GM19043 (cell line): ENCODE measurements around the gene PKLR.

Experiments used
- ATAC-seq: cut with Tn5 transposase; IDR thresholded peaks from one replicate; pipeline ENCODE4 v1.9.1; 2021; ENCODE audit warnings: low read depth; ENCODE audit not compliant: unreplicated experiment

The PKLR gene

DNA sequence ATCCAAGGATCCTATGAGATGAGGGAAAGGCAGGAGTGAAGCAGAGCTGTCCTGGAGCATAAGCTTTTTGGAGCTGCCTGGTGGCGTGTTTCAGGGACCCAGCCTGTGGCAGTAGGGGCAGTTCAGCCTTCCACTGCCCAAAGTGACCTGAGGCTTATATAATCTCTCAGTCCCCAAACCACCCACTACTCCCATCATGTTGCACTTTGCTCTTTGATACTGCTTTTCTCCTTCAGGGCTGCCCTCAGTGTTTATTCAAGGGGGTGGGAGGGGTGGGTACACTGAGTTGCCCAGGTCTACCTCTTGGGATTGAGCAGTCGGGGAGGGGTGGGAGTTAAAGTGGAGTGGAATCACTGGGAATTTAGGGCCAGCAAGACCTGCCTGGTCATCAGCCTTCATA lies 14.7 kb downstream of the PKLR start:
- ATAC-seq, result no peak

DNA sequence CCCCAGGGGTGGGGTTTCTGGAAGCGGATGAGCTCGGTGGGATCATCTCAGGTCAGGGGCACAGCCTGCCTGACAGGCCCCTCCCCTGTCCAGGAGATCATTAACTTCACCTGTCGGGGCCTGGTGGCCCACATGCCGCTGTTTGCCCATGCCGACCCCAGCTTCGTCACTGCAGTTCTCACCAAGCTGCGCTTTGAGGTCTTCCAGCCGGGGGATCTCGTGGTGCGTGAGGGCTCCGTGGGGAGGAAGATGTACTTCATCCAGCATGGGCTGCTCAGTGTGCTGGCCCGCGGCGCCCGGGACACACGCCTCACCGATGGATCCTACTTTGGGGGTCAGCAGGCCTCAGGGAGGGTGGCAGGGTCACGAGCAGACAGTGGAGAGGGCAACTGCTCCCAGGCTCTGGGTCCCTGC lies 15.6 kb downstream of the PKLR start:
- no peak for ATAC-seq

DNA sequence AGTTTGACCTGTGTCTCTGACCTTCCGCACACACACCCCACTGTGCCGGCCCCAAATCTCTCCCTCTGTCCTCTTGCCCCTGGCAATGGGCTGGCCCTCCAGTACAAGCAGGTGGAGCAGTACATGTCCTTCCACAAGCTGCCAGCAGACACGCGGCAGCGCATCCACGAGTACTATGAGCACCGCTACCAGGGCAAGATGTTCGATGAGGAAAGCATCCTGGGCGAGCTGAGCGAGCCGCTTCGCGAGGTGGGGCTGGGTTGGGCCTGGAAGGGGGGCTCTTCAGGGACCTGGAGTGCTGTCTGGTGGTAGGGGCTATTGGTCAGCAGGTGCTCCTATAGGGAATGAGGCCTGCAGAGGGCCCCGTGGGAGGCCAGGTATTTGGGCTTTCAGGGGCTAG lies 16.2 kb downstream of the PKLR start:
- no peak for ATAC-seq

DNA sequence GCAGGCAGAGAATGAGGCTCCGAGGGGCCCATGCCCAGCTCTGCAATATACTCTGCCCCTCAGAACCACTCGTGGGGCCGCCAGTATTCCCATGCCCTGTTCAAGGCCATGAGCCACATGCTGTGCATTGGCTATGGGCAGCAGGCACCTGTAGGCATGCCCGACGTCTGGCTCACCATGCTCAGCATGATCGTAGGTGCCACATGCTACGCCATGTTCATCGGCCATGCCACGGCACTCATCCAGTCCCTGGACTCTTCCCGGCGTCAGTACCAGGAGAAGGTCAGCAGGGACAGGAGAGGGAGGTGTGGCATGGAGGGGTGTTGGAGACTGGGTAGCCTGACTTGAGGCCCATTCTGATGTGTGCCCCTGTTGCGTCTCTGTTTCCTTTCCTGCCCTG lies 16.8 kb downstream of the PKLR start:
- no peak for ATAC-seq

DNA sequence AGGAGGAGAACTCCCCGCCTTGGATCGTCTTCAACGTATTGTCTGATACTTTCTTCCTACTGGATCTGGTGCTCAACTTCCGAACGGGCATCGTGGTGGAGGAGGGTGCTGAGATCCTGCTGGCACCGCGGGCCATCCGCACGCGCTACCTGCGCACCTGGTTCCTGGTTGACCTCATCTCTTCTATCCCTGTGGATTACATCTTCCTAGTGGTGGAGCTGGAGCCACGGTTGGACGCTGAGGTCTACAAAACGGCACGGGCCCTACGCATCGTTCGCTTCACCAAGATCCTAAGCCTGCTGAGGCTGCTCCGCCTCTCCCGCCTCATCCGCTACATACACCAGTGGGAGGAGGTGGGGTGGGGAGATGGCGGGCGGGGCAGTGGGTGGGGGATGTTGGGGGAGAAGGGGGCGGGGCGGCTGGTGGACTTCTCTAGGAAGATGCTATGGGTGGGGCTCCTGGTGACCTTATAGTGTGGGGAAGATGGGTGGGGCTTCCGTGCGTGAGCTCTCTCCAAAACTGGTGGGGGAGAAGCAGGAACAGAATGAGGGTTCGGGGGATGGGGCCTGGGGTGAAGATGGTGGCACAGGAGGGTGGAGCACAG lies 18.6 kb downstream of the PKLR start:
- ATAC-seq, result no peak

DNA sequence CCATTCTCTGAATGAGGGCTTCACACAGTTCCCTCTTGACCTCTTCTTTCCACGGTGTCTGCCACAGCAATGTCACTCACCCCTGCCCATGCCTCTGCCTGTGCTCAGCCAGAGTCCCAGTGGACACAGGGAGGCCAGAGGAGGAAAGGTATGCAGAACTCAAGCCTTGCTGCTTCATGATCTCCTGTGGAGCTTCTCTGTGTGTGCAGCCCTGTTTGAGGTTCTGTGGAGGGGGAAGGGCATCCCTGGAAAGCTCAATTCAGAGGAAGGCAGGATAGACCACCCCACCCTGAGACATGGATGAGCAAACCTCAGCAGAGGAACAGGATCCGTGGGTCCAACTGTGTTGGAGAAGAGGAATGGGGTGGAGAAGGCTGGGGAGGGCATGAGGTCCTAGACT lies 22.0 kb downstream of the PKLR start:
- no peak for ATAC-seq

DNA sequence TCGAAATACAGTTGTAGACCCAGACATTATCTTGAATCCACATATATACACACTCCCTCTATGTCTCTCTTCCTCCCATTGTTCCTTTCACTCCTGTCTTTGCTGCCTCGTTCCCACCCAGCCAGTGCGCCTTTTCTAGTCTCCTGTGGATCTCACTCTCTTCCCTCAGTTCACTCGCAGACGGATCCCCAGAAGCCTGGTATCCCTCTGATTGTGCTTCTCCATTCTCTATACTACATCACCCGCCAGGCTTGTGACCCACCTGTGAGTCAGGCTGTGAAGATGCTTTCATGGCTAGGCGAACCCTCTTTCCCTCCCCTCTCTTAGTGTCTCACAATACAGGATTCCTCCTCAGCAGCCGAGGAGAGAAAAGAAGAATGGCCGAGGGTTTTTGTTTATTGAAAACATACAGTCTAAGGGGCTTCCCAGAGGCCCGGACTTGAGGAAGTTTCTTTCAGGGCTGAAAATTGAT lies 22.5 kb downstream of the PKLR start:
- ATAC-seq, result no peak

DNA sequence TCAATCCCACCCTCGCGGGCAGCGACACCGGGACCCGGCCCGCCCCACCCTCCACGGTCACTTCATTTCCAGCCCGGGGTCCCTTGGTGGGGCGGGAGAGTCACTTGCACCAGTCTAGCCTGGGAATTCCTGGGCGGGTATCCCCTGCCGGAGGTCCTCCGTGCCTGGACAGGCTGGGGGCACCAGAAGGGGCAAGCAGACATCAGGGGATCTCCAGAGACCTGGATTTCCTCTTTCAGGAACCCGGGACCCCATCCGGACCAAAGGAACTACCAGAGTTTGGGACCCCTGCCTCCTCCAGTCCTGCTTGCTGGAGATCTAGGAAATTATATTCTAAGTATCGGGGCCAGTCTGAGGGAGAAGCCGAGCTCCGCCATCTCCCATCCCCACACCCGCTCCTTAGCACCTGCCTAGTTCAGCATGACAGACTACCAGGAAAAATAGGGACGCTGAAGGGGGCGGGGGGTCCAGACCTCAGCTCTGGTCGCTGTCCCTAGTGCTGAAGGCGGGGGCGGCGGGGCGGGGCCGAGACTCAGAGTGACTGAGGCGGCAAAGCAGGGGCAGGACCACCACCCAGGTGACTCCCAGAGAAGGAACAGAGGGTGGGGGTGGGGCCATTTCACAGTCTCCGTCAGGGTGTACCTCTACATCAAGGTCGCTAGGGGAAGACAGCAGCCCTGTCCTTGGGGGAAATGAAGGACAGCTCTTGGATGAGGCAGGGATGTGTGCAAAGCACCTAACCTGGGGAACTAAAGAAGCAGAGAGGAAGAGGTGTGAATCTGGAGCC lies 23.1 kb downstream of the PKLR start:
- no peak for ATAC-seq

DNA sequence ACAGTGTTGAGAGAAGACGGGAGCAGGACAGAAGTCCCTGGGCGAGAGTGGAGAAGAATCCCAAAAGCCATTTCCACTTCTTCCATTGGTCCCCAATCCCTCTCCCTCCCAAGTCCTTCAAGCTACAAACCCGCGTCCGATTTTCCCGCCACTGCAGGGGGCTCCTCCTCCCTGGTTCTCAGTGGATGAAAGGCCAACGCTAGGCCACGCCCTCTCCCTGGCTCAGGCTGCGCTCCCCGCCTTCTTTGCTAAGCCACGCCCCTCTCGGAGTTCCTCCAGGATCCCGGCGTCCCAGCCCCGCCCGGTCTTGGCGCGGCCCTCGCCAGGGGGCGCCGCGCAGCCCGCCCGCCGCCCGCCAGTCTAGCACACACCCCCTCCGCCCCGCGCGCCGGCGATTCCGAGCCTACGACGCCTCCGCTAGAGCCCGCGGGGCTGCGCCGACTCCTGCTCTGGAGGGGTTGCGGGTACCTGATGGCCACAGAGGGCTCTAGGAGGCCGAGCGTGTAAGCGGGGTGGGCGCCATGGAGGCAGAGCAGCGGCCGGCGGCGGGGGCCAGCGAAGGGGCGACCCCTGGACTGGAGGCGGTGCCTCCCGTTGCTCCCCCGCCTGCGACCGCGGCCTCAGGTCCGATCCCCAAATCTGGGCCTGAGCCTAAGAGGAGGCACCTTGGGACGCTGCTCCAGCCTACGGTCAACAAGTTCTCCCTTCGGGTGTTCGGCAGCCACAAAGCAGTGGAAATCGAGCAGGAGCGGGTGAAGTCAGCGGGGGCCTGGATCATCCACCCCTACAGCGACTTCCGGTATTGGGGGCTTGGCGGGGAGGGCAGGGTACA lies 24.0 kb downstream of the PKLR start, which contains the start of gene HCN3:
TSS of gene HCN3 (plus strand) at position 394 of the 832 bp plus-strand sequence. CDS start at position 522, 128 bp downstream.
- peak; percentile 58 for ATAC-seq

DNA sequence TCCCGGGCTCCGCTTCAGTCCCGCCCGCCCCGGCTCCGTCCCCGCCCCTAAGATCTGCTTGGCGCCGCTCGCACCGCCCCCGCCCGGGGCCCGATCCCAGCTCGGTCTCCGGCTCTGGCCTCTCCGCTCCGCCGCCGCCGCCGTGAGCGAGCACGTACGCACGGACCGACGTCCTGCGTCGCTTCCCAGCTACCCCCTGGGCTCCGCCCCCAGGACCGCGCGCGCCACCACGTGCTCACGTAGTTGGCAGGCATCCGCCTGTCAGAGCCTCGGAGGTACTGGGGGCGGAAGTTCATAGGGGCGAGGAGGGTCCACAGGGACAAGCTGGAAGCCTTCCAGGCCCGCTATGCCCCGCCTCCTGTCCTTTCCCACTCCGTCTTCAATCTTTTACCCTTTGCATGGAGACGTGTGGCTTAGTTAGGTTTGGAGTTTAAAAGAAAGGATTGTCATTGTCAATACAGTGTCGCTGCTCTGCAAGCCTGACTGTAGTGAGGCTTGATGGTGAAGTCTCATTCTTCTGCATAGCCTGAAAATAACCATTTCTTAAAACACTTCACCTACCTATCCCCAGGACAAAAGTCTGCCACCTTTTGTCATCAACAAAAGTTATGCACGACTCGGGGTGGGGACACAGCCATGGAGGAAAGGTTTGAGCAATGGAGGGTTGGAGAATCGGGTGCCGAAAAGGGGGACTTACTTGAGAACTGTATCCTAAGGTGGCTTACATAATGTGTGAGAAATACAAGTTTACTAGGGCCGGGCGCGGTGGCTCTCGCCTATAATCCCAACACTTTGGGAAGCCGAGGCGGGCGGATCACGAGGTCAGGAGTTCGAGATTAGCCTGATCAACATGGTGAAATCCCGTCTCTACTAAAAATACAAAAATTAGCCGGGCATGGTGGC lies 27.6 kb downstream of the PKLR start, which contains the start of gene CLK2:
TSS of gene CLK2 (minus strand) at position 162 of the 903 bp plus-strand sequence. CDS start 2,527 bp downstream, outside the sequence.
- peak; percentile 66 for ATAC-seq

DNA sequence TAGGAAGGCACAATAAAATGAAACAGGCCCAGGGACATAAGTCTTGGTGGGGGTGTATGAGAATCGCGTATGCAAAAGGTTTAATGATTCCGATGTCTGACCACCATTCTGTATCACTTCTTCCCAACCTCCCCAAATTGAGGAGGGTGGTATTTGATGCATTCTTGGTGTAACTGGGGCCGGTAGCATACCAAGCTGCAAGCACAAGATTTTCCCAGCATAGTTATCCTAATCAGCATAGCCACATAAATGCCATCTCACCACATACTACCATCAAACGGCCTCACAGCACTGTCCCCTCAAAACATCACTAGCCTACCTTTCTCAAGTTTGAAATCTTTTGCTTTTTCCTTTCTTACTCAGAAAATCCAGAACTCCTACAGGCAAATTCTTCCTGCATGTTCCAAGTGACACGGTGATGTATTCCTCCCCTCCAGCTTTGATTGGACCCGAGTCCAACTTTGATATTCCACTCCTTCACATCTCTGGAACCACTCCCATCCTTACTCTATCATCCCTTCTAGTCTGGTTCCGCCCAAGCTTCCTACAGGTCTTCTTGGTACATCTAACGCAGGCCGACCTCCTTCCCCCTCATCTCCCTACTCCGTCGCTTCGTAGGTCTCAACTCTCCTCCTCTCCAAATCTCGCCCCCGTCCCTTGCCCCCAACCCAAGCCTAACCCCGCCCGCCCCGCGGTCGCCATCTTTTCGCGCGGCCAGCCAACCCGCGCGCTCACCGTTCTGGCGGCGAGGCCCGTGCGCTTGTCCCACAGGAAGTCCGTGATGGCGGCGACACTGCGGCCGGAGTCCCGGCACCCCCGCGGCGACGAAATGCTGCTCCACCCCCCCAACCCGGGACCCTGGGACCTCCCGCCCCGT lies 28.5 kb downstream of the PKLR start:
- ATAC-seq, result no peak

DNA sequence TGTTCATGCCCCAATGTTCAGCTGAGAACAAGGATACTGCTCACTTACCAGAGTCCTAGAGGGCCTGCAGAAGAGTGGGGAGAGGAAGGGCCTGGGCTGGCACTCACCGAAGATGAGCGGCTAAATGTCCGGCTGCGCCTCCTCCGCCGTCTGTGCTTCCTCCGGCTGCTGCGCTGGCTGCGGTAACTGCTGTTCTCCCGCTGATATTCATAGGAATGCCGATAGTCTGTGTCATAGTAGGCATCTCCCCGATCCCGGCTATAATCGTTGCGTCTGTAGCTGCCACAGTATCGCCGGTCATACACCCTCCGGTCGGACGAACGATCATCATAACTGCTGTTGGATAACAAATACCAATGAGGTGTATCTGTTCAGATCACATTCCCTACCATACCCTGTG lies 31.9 kb downstream of the PKLR start:
- ATAC-seq, result no peak

DNA sequence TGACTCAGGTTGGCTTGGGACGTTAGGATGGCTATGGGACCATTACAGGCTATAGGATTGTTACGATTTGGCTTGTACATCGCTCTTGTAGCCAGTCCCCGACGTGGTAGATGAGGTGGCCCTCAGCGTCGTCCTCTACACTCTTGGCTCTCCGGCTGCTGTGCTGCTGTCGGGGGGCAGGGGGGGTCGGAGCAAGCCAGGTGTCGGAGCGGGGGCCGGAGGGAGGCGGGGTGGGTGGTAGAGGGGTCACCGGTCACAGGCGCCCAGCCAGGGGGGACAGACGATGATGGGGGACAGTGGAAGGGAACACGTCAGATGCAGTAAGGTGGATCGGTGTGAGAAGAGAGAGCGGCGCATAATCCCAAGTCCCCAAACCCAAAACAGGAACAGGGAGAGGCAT lies 32.6 kb downstream of the PKLR start:
- no peak for ATAC-seq

DNA sequence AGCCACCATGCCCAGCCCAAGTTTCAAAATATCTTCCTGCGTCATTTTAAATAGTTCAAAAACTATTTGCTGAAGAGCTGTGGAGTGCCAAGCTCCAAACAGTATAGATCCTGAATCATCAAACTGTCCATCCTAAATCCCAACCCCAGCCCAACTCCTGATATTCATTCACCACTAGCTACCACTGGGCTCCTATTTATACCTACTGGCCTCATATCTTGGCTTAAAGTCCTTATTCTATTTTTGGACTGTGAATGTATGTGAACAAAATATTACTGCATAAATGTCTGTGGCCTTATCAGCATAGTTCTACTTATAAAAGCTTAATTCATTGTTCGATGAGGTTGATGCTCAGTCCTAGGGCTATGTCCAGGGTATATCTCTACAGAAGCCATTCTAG lies 33.9 kb downstream of the PKLR start:
- no peak for ATAC-seq

DNA sequence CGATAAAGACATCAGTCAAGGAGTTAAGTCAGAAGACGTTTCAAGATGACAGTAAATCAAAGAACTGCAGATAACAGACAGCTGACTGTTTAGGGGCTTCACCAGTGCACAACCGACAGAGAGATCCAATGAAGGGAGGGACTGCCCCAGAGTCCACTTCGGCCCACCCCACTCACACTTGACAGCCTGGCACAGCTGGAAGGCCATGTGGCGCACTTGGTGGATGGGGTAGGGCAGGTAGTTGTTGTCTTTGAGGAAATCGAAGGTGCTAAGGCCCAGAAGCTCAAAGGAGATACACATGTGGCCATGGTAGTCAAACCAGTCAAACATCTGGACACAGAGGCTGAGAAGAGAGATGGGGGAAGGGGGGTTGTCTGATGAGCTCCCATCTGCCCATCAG lies 34.7 kb downstream of the PKLR start:
- no peak for ATAC-seq

DNA sequence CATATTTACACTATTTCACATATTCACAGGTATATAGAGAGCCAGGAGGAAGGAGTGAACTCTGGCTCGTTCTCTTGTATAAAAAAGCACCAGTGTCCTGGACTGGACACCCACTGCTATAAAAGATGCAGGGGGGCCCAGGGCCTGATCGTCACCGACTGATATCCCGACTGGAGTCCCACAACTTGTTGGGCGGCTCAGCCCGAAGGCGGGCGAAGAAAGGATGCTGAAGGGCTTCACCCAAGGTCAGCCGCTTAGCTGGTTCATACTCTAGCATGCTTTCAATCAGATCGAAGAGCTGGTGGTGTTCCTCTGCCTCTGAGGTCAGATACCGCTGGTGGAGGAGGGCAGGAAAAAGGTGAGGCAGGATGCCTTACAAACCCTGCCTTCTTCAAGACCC lies 38.2 kb downstream of the PKLR start:
- ATAC-seq, result no peak

DNA sequence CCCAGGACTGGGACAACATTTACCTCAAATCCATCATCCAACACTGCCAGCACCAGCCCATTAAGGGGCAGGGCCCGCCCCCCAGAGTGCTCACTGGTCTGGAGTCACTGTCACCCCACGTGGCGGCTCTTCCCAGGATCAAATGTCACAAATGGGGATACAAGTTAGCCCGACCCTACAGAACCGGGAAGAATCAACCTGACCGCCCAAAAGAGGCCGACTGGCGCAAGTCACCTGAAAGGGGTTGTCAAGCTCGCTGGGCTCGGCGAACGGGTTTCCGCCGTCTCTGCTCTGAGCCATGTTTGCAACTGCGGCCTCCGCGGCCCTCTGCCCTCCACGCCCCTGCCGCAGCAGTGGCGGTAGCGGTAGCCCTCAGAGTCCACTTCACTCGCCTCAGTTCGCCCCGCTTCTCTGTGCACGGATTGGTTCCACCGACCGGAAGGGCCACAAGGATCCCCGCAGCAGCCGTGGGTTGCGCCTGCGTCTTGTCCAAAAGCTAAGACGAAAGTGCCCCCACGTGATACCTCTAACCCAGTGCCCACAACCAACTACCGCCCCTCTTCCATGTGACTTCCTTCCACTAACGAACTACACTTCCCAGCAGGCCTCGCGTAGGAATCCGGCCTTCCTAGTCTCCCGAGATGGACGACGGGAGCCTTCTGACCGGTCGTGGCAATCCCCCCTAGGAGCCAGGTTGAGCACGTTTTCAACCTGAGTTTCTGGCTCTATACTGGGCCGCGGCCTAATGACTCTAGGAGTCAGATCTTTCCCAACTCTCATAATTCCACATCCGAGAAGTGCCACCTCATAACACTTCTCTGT lies 39.2 kb downstream of the PKLR start, which contains the start of gene SCAMP3:
TSS of gene SCAMP3 (minus strand) at position 509 of the 822 bp plus-strand sequence. CDS start at position 300, 209 bp downstream.
- ATAC-seq, result peak; percentile 97

DNA sequence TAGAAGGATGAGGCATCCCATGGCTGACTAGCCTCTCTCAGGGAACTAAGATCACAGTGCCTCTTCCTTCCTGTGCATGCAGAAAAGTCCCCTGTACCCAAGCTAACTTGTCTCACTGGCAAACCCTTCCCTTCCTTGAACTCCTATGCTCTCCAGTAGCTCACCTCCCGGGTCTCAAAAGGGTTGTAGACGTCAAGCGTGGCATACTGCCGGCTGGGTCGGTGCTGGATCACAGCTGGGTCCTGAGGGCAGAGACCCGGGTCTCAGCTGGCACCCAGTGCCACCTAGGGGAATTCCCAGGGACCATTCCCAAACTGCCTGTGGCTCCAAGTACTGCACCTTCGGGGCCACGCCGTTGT lies 39.8 kb downstream of the PKLR start:
- ATAC-seq, result no peak
